NCI-H2171 (cell line): Measurements from ENCODE around the gene PFDN4.
A peak's percentile ranks its signal among the peaks of the same experiment; 100 is the strongest.

Source experiments
- DNase-seq: peaks from one replicate; lab custom pipeline; 2025; lab: John Stamatoyannopoulos, UW

PFDN4 gene

GRCh38 chr20:54207743-54208547 lies at the start of gene PFDN4:
Gene PFDN4 (plus strand): TSS chr20:54208087. CDS start chr20:54208101, 14 bp downstream.
- DNase-seq, result peak; percentile 79

GRCh38 chr20:54158226-54158625 lies 49.7 kb upstream of the PFDN4 start:
- no peak for DNase-seq

- no peak for DNase-seq
Observed at GRCh38 chr20:54158856-54159418, 49.0 kb upstream of the PFDN4 start.

- no peak for DNase-seq
Observed at GRCh38 chr20:54160065-54161007, 47.6 kb upstream of the PFDN4 start.

- no peak for DNase-seq
Observed at GRCh38 chr20:54161008-54161820, 46.7 kb upstream of the PFDN4 start.

GRCh38 chr20:54161821-54162149 lies 46.1 kb upstream of the PFDN4 start:
- DNase-seq, result no peak

GRCh38 chr20:54162378-54163009 lies 45.4 kb upstream of the PFDN4 start:
- DNase-seq, result no peak

- DNase-seq, result no peak
Observed at GRCh38 chr20:54163402-54163801, 44.5 kb upstream of the PFDN4 start.

GRCh38 chr20:54165014-54165413 lies 42.9 kb upstream of the PFDN4 start:
- no peak for DNase-seq

GRCh38 chr20:54165803-54166202 lies 42.1 kb upstream of the PFDN4 start:
- DNase-seq, result no peak

GRCh38 chr20:54166987-54167662 lies 40.8 kb upstream of the PFDN4 start:
- DNase-seq, result no peak

GRCh38 chr20:54167909-54168872 lies 39.7 kb upstream of the PFDN4 start:
- peak; percentile 83 for DNase-seq

- no peak for DNase-seq
Observed at GRCh38 chr20:54168961-54169862, 38.7 kb upstream of the PFDN4 start.

- no peak for DNase-seq
Observed at GRCh38 chr20:54170026-54170471, 37.8 kb upstream of the PFDN4 start.

GRCh38 chr20:54170963-54171362 lies 36.9 kb upstream of the PFDN4 start:
- DNase-seq, result no peak

GRCh38 chr20:54172532-54172855 lies 35.4 kb upstream of the PFDN4 start:
- DNase-seq, result no peak

GRCh38 chr20:54172856-54173652 lies 34.8 kb upstream of the PFDN4 start:
- DNase-seq, result peak; percentile 67
